Stimulated activated naive CD4-positive, alpha-beta T cell (primary cell): Measurements from ENCODE around the gene HINT1.
"Not testable (repeated sequence)": the region's sequence is repeated elsewhere in the genome, so short reads cannot be mapped to it uniquely, and the experiment has no call there.

Experiments
- DNase-seq, 6 experiments: peaks; one replicate each; lab custom pipeline; 2025; lab: John Stamatoyannopoulos, UW

HINT1 gene

GRCh38 chr5:131165119-131165727 lies at the start of gene HINT1:
Gene HINT1, minus strand, starts transcription at chr5:131165256. Its CDS starts 51 bp downstream, at chr5:131165205.
- peak; percentile 82 to 94 (median 89) for DNase-seq

GRCh38 chr5:131214609-131215227 lies 49.7 kb upstream of the HINT1 start:
- no peak for DNase-seq

- no peak for DNase-seq
Observed at GRCh38 chr5:131212471-131213021, 47.5 kb upstream of the HINT1 start.

GRCh38 chr5:131211669-131212068 lies 46.6 kb upstream of the HINT1 start:
- DNase-seq, result no peak

- DNase-seq, result no peak
Observed at GRCh38 chr5:131210151-131210510, 45.1 kb upstream of the HINT1 start.

- peak; percentile 37 to 88 (median 72) for DNase-seq
Observed at GRCh38 chr5:131209506-131210150, 44.6 kb upstream of the HINT1 start.

GRCh38 chr5:131209175-131209505 lies 44.1 kb upstream of the HINT1 start:
- DNase-seq, result no peak

GRCh38 chr5:131206772-131207171 lies 41.7 kb upstream of the HINT1 start:
- DNase-seq, result no peak

GRCh38 chr5:131206061-131206460 lies 41.0 kb upstream of the HINT1 start:
- DNase-seq, result no peak

GRCh38 chr5:131204964-131205363 lies 39.9 kb upstream of the HINT1 start:
- no peak for DNase-seq

- no peak for DNase-seq
Observed at GRCh38 chr5:131200560-131200959, 35.5 kb upstream of the HINT1 start.

GRCh38 chr5:131198625-131199024 lies 33.6 kb upstream of the HINT1 start:
- no peak for DNase-seq

- no peak for DNase-seq
Observed at GRCh38 chr5:131196331-131196730, 31.3 kb upstream of the HINT1 start.

- no peak for DNase-seq
Observed at GRCh38 chr5:131195696-131196095, 30.6 kb upstream of the HINT1 start.

- no peak for DNase-seq
Observed at GRCh38 chr5:131194725-131195124, 29.7 kb upstream of the HINT1 start.

- DNase-seq, result not testable (repeated sequence)
Observed at GRCh38 chr5:131193897-131194296, 28.8 kb upstream of the HINT1 start.

GRCh38 chr5:131193106-131193505 lies 28.1 kb upstream of the HINT1 start:
- no peak for DNase-seq

- DNase-seq, result no peak
Observed at GRCh38 chr5:131186561-131187256, 21.7 kb upstream of the HINT1 start.

- no peak for DNase-seq
Observed at GRCh38 chr5:131185523-131186104, 20.6 kb upstream of the HINT1 start.

GRCh38 chr5:131182839-131183238 lies 17.8 kb upstream of the HINT1 start:
- DNase-seq, result no peak

- no peak for DNase-seq
Observed at GRCh38 chr5:131180407-131180806, 15.4 kb upstream of the HINT1 start.

GRCh38 chr5:131171276-131171810 lies 6.3 kb upstream of the HINT1 start:
- DNase-seq, result peak in 1 of 6 experiments; percentile 20
